Smooth muscle cell (in vitro differentiated cells): ENCODE results near the gene CSMD2. TPM values are rescaled to one million over a fixed set of nuclear protein-coding genes. Genes with fewer than 3 reads are reported as not detected.

Experiments used
- DNase-seq: peaks from one replicate; lab custom pipeline; 2025; ENCODE audit not compliant: unreplicated experiment; lab: John Stamatoyannopoulos, UW
- H2AFZ ChIP-seq: fragments of 200-600 bp; sonication (generic); 2 replicates; pipeline ENCODE4 v1.6.0; 2016; ENCODE audit warnings: antibody characterized with exemption, low read depth, mild to moderate bottlenecking
- H3F3A ChIP-seq: fragments of 200-600 bp; sonication (generic); 2 replicates; pipeline ENCODE4 v1.6.0; 2017; ENCODE audit warnings: antibody characterized with exemption, low read depth
- H3K27ac ChIP-seq: fragments of 200-600 bp; sonication (generic); 2 replicates; pipeline ENCODE4 v1.5.1; 2016; ENCODE audit warnings: low read depth, mild to moderate bottlenecking
- H3K27me3 ChIP-seq: fragments of 200-600 bp; sonication (generic); 2 replicates; pipeline ENCODE4 v1.6.1; 2016; ENCODE audit warnings: low read depth, mild to moderate bottlenecking
- H3K36me3 ChIP-seq: fragments of 200-600 bp; sonication (generic); 2 replicates; pipeline ENCODE4 v1.5.1; 2016; ENCODE audit warnings: low read depth
- H3K4me1 ChIP-seq: fragments of 200-600 bp; sonication (generic); 2 replicates; pipeline ENCODE4 v1.5.1; 2016; ENCODE audit warnings: low read depth
- H3K4me2 ChIP-seq: fragments of 200-600 bp; sonication (generic); 2 replicates; pipeline ENCODE4 v1.6.0; 2016; ENCODE audit warnings: mild to moderate bottlenecking
- H3K4me3 ChIP-seq: fragments of 200-600 bp; sonication (generic); 2 replicates; pipeline ENCODE4 v1.5.1; 2016; ENCODE audit warnings: mild to moderate bottlenecking
- H3K79me2 ChIP-seq: fragments of 200-600 bp; sonication (generic); 2 replicates; pipeline ENCODE4 v1.6.0; 2016; ENCODE audit warnings: low read depth, mild to moderate bottlenecking
- H3K9ac ChIP-seq: fragments of 200-600 bp; sonication (generic); 2 replicates; pipeline ENCODE4 v1.6.0; 2016; ENCODE audit warnings: low read depth
- H3K9me3 ChIP-seq: fragments of 200-600 bp; sonication (generic); replicated peaks from 2 replicates; pipeline ENCODE4 v1.5.1; 2016; ENCODE audit warnings: low read depth
- H4K20me1 ChIP-seq: fragments of 200-600 bp; sonication (generic); 2 replicates; pipeline ENCODE4 v1.6.0; 2016; ENCODE audit warnings: low read depth
- CTCF ChIP-seq: fragments of 200-600 bp; sonication (generic); IDR thresholded peaks from 2 replicates; pipeline ENCODE4 v1.5.1; 2017; ENCODE audit warnings: borderline replicate concordance, mild to moderate bottlenecking, antibody characterized with exemption; ENCODE audit not compliant: insufficient read depth, poor library complexity, severe bottlenecking
- WGBS: methylation state at CpG from one replicate; pipeline ENCODE4 v1.1.7; 2016; ENCODE audit warnings: low lambda C conversion rate; 5-methylcytosine and 5-hydroxymethylcytosine counted together
- polyA plus RNA-seq: library from polyadenylated mRNA; unstranded; fragments of >200 nt; fragmentation: Nextera tagmentation; extraction: Ambion mirVana; gene quantifications from 2 replicates; pipeline ENCODE4 v1.2.1, GENCODE V29; 2016
- total RNA-seq: library from RNA; depleted of rRNA; stranded (reverse); fragments of >200 nt; gene quantifications from 2 replicates; pipeline ENCODE4 v1.2.3, GENCODE V29; 2014

Gene CSMD2
- total and polyA plus RNA-seq, 2 experiments from 2014 or later: 0.65 to 1.8 TPM

GRCh38 chr1:34137411-34137810, 27.6 kb downstream of the CSMD2 start:
- Histone ChIP-seq H3K9me3 (no peaks in the 10 kb centered on the region), H3K4me1 (no peaks in the 10 kb centered on the region), H3K27me3 (no peaks in the 10 kb centered on the region), H3K4me2 (no peak overlapping the region), H3K9ac (no peak overlapping the region), H3K4me3 (no peak overlapping the region), H4K20me1 (no peaks in the 10 kb centered on the region), H3K36me3 (no peaks in the 10 kb centered on the region), H2AFZ (no peak overlapping the region), H3F3A (no peaks in the 10 kb centered on the region), H3K27ac (no peak overlapping the region), H3K79me2 (no peaks in the 10 kb centered on the region)
- no peak for DNase-seq
- no peak for TF ChIP-seq CTCF
- WGBS: 87% methylated on average over 3 of the region's 3 CpGs

DNA sequence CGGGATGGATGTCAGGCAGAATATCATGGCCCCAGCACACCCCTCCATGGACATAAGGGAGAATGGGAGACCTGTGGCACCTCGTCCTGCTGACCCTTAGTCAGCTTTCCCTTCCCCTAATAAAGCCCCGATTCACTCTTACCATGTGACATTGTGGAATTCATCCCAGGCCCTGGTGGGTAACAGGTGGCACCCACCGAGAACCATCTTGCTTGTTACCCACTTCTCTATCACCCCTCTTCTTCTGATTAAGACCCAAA, 32.9 kb downstream of the CSMD2 start:
- Histone ChIP-seq H3K27me3 (peaks cover 4% of the 10 kb centered on the region), H3K36me3 (no peaks in the 10 kb centered on the region), H3K9ac (no peak overlapping the region), H4K20me1 (no peaks in the 10 kb centered on the region), H3K4me1 (no peaks in the 10 kb centered on the region), H3F3A (no peaks in the 10 kb centered on the region), H3K27ac (no peak overlapping the region), H3K9me3 (no peaks in the 10 kb centered on the region), H3K4me3 (no peak overlapping the region), H3K79me2 (no peaks in the 10 kb centered on the region), H2AFZ (no peak overlapping the region), H3K4me2 (no peak overlapping the region)
- no peak for TF ChIP-seq CTCF
- DNase-seq: no peak
- WGBS: 85% methylated on average over 4 of the region's 4 CpGs

DNA sequence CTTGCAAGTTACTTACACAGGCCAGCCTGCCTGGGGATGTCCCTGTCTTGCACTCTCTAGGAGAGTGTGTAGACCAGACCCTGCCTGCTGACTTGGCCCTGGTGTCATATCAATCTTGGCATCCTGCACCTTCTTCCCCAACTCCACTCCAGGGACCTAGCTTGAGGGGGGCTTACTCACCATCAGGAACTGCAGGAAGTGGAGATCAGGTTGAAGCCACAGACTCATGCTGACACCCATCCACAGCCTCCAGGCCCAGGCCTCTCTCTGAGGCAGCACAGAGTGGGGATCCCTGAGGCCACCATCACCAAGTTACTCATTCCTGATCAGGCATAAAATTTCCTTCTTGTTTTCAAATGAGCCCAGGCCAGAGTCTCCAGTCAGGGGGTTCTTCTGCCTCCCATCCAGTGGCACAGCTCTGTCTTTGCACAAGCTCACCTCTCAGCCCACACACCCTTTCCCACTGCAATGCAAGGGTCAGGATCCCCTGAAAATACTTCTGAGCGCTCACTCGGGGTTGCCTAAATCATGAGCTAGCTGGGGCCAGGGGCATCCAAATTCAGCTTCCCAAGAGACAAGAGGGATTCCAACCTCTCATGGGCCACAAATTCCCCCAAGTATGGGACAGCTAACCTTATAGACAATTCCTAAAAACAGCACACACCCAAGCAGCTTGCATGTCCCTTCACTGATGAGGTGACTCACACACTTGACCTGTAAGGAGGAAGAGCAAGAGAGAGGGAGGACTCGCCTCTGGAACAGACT, 33.5 kb downstream of the CSMD2 start:
- Histone ChIP-seq H4K20me1 (no peaks in the 10 kb centered on the region), H3K27me3 (peaks cover 7% of the 10 kb centered on the region), H3K27ac (no peak overlapping the region), H3K36me3 (no peaks in the 10 kb centered on the region), H3K9me3 (no peaks in the 10 kb centered on the region), H3K4me2 (no peak overlapping the region), H3K4me3 (no peak overlapping the region), H3F3A (no peaks in the 10 kb centered on the region), H3K79me2 (no peaks in the 10 kb centered on the region), H2AFZ (no peak overlapping the region), H3K9ac (no peak overlapping the region), H3K4me1 (no peaks in the 10 kb centered on the region)
- WGBS: 94% methylated on average over 3 of the region's 3 CpGs
- TF ChIP-seq CTCF: no peak
- no peak for DNase-seq

- no peak overlapping the region for H2AFZ ChIP-seq
- H3K27ac ChIP-seq: no peak overlapping the region
- H3K27me3 ChIP-seq: peaks cover 7% of the 10 kb centered on the region
- H3K4me3 ChIP-seq: no peak overlapping the region
- H4K20me1 ChIP-seq: no peaks in the 10 kb centered on the region
- H3K4me2 ChIP-seq: no peak overlapping the region
- H3K9ac ChIP-seq: no peak overlapping the region
- H3F3A ChIP-seq: no peaks in the 10 kb centered on the region
- no peaks in the 10 kb centered on the region for H3K36me3 ChIP-seq
- 91% methylated on average over 5 of the region's 5 CpGs for WGBS
- no peaks in the 10 kb centered on the region for H3K9me3 ChIP-seq
- H3K79me2 ChIP-seq: no peaks in the 10 kb centered on the region
- DNase-seq: no peak
- H3K4me1 ChIP-seq: no peaks in the 10 kb centered on the region
- no peak for TF ChIP-seq CTCF
Observed at GRCh38 chr1:34130306-34130705, 34.7 kb downstream of the CSMD2 start.
